Panc1 (cell line): Measurements from ENCODE around the gene EIF2S2. TPM values are rescaled to one million over a fixed set of nuclear protein-coding genes. Genes with fewer than 3 reads are reported as not detected.
A peak's percentile ranks its signal among the peaks of the same experiment; 100 is the strongest.

Experiments used
- ATAC-seq: fragments of 200-7000 bp; cut with Tn5 transposase; 2 replicates; pipeline ENCODE4 v1.9.1; 2020; ENCODE audit warnings: mild to moderate bottlenecking, moderate library complexity
- BruUV-seq: library from RNA; stranded (reverse); fragments of 400-500 nt; replicated peaks from 2 replicates; lab custom pipeline; 2021; lab: Mats Ljungman, UMichigan
- CTCF ChIA-PET: fragments of 300-600 bp; sonication (Branson Sonifier 250); formaldehyde crosslinking; loops from one replicate; lab custom pipeline; 2022; ENCODE audit warnings: antibody characterized with exemption; lab: Charles Lee
- POLR2A ChIA-PET: fragments of 300-600 bp; sonication (Branson Sonifier 250); formaldehyde crosslinking; loops from one replicate; lab custom pipeline; 2022; ENCODE audit warnings: antibody characterized with exemption; lab: Charles Lee
- DNase-seq: peaks from one replicate; pipeline ENCODE4 v3.0.0-alpha.2; 2010; ENCODE audit warnings: low read depth, low spot score
- H3K27ac ChIP-seq: 2 replicates; pipeline ENCODE4 v1.5.1; 2011; ENCODE audit warnings: mild to moderate bottlenecking, low read length, inconsistent platforms
- H3K27me3 ChIP-seq: fragments of 200-500 bp; sonication (Bioruptor generic); 2 replicates; pipeline ENCODE4 v1.6.0; 2014; ENCODE audit warnings: low read length, inconsistent platforms; ENCODE audit not compliant: control insufficient read depth, insufficient read depth
- H3K36me3 ChIP-seq: fragments of 200-500 bp; sonication (Bioruptor generic); 2 replicates; pipeline ENCODE4 v1.5.1; 2014; ENCODE audit warnings: inconsistent platforms, mild to moderate bottlenecking, low read length, moderate library complexity; ENCODE audit not compliant: control insufficient read depth, insufficient read depth
- H3K4me1 ChIP-seq: 2 replicates; pipeline ENCODE4 v1.5.1; 2011; ENCODE audit warnings: inconsistent platforms, mild to moderate bottlenecking, low read length, moderate library complexity; ENCODE audit not compliant: control insufficient read depth, insufficient read depth
- H3K4me3 ChIP-seq, 2 experiments: 2 replicates each; pipeline ENCODE4 v1.5.1; 2011 to 2012; ENCODE audit warnings: low read depth in 2 of 2, low read length in 2 of 2, mild to moderate bottlenecking in 2 of 2, inconsistent platforms in 1 of 2, moderate library complexity in 1 of 2
- H3K9me3 ChIP-seq: fragments of 200-500 bp; sonication (Bioruptor generic); 2 replicates; pipeline ENCODE4 v1.5.1; 2014; ENCODE audit warnings: low read depth, mild to moderate bottlenecking, inconsistent platforms, low read length, moderate library complexity; ENCODE audit not compliant: control insufficient read depth, insufficient read depth
- CTCF ChIP-seq: fragments of 450-650 bp; IDR thresholded peaks from 2 replicates; pipeline ENCODE4 v1.5.1; 2017; ENCODE audit warnings: mild to moderate bottlenecking
- POLR2AphosphoS5 ChIP-seq: IDR thresholded peaks from 2 replicates; pipeline ENCODE4 v1.6.1; 2012; ENCODE audit warnings: mild to moderate bottlenecking, low read depth, low read length, moderate library complexity
- SIN3A ChIP-seq: IDR thresholded peaks from 2 replicates; pipeline ENCODE4 v1.6.1; 2012; ENCODE audit warnings: low read depth, mild to moderate bottlenecking, low read length, moderate library complexity, borderline replicate concordance; ENCODE audit not compliant: insufficient read depth
- TCF7L2 ChIP-seq: IDR thresholded peaks from 2 replicates; pipeline ENCODE4 v1.6.1; 2011; ENCODE audit warnings: mild to moderate bottlenecking, low read depth, low read length, inconsistent platforms
- in situ Hi-C: cut with HindIII; loops from 2 replicates; pipeline ENCODE4 v1.10.0; 2016; ENCODE audit warnings: low sequenced_read_pairs, low pct_unique_long_range_greater_than_20kb
- intact Hi-C: fragments of 100-400 bp; cut with micrococcal nuclease; formaldehyde crosslinking; loops from one replicate; pipeline ENCODE4 v1.10.0; 2022; ENCODE audit not compliant: unreplicated experiment
- total RNA-seq: library from RNA; stranded (reverse); gene quantifications from one replicate; pipeline ENCODE4 v1.2.1, GENCODE V29; 2021; ENCODE audit not compliant: unreplicated experiment
- TF ChIP-seq, protein P1 (sequence below), 2 experiments: IDR thresholded peaks; 2 replicates each; pipeline ENCODE4 v1.6.1; 2011 to 2012; ENCODE audit warnings: low read depth in 2 of 2, control low read depth in 1 of 2, low read length in 1 of 2, mild to moderate bottlenecking in 1 of 2, moderate library complexity in 1 of 2; ENCODE audit not compliant: insufficient read depth in 1 of 2

The EIF2S2 gene
- total RNA-seq, 1 experiment from 2014 or later: 82.0 TPM

DNA sequence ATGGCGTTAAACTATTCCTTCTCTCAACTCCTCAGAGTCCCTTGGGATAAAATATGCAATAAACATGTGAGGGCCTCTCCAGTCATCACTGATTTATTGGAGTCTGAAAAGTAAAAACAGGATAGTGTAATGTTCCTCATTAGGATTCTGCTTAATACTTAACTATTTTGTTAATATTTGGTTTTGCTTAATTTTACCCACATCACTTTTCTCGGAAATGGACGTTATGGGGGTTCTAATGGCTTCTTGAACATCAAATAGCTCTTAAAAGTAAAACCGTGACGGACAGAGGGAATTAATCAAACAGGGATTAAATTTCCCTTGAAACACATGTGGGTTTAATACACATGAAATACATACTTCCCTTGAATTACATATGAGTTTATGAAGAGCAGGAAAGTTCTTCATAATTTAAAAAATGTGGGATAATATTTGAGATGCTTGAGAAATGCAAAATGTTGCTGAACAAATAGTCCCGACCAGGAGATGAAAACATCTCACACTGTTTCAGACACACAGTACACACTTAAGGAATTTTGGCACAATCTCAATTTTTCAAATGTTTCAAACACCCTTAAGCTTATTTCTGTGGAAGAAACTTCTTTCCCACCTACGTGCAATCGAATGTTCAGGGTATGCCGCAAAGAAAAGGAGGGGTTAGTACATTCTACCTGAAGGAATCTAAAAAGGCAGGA lies 38.4 kb upstream of the EIF2S2 start:
- no peaks in the 10 kb centered on the region for H3K9me3 ChIP-seq
- H3K27me3 ChIP-seq: no peaks in the 10 kb centered on the region
- ChIA-PET POLR2A (no interaction called here), CTCF (interaction anchor here (0.6 kb wide), 1 partner anchor 38 kb away, joined by 10 read pairs; no protein-coding TSS in a partner anchor)
- intact Hi-C loops (no loop called here), in situ Hi-C loops (no loop called here)
- TF ChIP-seq CTCF (no peak), POLR2AphosphoS5 (no peak)
- DNase-seq: no peak
- no peak overlapping the region for H3K27ac ChIP-seq
- H3K4me1 ChIP-seq: no peaks in the 10 kb centered on the region
- BruUV-seq: no TSS peak
- H3K36me3 ChIP-seq: no peaks in the 10 kb centered on the region
- H3K4me3 ChIP-seq: no peak overlapping the region
- ATAC-seq: no peak

GRCh38 chr20:34145280-34145819 lies 33.3 kb upstream of the EIF2S2 start:
- 0 out of 2 replicates have a peak, but pooled peaks have one; percentile 21 for ATAC-seq
- H3K36me3 ChIP-seq: no peaks in the 10 kb centered on the region
- POLR2A ChIA-PET: no interaction called here
- H3K4me3 ChIP-seq: no peak overlapping the region
- peaks cover 4% of the 10 kb centered on the region; the same call in 1 of the 2 replicates for H3K4me1 ChIP-seq
- BruUV-seq: no TSS peak
- intact Hi-C loops (no loop called here), in situ Hi-C loops (no loop called here)
- H3K27ac ChIP-seq: no peak overlapping the region
- CTCF ChIA-PET: no interaction called here
- TF ChIP-seq TCF7L2 (no peak), CTCF (no peak), SIN3A (no peak), POLR2AphosphoS5 (no peak)
- TF ChIP-seq, protein P1, sequence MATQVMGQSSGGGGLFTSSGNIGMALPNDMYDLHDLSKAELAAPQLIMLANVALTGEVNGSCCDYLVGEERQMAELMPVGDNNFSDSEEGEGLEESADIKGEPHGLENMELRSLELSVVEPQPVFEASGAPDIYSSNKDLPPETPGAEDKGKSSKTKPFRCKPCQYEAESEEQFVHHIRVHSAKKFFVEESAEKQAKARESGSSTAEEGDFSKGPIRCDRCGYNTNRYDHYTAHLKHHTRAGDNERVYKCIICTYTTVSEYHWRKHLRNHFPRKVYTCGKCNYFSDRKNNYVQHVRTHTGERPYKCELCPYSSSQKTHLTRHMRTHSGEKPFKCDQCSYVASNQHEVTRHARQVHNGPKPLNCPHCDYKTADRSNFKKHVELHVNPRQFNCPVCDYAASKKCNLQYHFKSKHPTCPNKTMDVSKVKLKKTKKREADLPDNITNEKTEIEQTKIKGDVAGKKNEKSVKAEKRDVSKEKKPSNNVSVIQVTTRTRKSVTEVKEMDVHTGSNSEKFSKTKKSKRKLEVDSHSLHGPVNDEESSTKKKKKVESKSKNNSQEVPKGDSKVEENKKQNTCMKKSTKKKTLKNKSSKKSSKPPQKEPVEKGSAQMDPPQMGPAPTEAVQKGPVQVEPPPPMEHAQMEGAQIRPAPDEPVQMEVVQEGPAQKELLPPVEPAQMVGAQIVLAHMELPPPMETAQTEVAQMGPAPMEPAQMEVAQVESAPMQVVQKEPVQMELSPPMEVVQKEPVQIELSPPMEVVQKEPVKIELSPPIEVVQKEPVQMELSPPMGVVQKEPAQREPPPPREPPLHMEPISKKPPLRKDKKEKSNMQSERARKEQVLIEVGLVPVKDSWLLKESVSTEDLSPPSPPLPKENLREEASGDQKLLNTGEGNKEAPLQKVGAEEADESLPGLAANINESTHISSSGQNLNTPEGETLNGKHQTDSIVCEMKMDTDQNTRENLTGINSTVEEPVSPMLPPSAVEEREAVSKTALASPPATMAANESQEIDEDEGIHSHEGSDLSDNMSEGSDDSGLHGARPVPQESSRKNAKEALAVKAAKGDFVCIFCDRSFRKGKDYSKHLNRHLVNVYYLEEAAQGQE (IDR thresholded peaks at IDR 0.05; ENCODE audit: insufficient read depth in 1 of 2, low read depth in 2 of 2, low read length in 1 of 2): no peak
- DNase-seq: no peak
- peaks cover 4% of the 10 kb centered on the region; the same call in 1 of the 2 replicates for H3K27me3 ChIP-seq
- H3K9me3 ChIP-seq: no peaks in the 10 kb centered on the region
